ENCODE measurements around the gene MAP2K3. TPM values are rescaled to one million over a fixed set of nuclear protein-coding genes. Genes with fewer than 3 reads are reported as not detected.
A peak's percentile ranks its signal among the peaks of the same experiment; 100 is the strongest.

The MAP2K3 gene
- total and polyA plus RNA-seq, 2 experiments from 2014 or later = 42.6 to 119 TPM

DNA sequence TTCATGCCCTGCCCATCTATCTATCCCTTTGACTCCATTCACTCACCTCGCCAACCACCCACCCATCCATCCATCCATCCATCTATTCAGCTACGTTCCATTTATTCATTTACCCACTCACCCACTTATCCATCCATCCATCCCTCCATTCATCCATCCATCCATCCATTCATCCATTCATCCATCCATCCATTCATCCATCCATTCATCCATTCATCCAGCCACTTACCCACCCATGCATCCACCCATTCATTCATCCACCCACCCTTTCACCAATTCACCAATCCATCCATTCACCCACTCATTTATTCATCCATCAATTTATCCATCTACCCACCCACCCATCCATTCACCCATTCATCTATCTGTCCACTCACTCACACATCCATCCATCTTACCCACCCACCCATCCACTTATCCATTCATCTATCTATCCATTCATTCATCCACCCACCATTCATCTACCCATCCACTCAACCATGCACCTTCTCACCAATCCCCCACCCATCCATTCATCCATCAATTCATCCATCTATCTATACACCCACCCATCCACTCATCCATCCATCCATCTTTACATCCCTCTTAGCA is 72.1 kb downstream of the MAP2K3 start:
- Histone ChIP-seq H4K20me1 (ENCODE audit: insufficient read depth) (no peaks in the 10 kb centered on the region), H3K4me1 (ENCODE audit: insufficient read depth) (peaks cover 10% of the 10 kb centered on the region), H3K79me2 (ENCODE audit: insufficient read depth) (no peaks in the 10 kb centered on the region), H3K36me3 (ENCODE audit: low read depth) (no peaks in the 10 kb centered on the region), H3K9ac (no peak overlapping the region), H3K9me3 (ENCODE audit: low read depth) (no peaks in the 10 kb centered on the region), H3K27ac (no peak overlapping the region), H3F3A (ENCODE audit: insufficient read depth) (no peaks in the 10 kb centered on the region), H3K4me3 (no peak overlapping the region), H3K9me2 (ENCODE audit: insufficient read depth) (no peaks in the 10 kb centered on the region), H3K4me2 (ENCODE audit: unreplicated experiment) (no peak overlapping the region), H3K27me3 (replicated peaks; ENCODE audit: insufficient read depth) (0 out of 2 replicates have a peak, but pooled peaks cover 4% of the 10 kb centered on the region), H2AFZ (no peak overlapping the region)
- 86 to 94% methylated on average over 2 of the region's 2 CpGs for WGBS, 2 experiments (ENCODE audit: low coverage in 1 of 2, low lambda C conversion rate in 2 of 2, missing lambda C conversion rate in 2 of 2)
- no peak for DNase-seq
- no peak for TF ChIP-seq EZH2 (IDR thresholded peaks at IDR 0.05; ENCODE audit: insufficient read depth, poor library complexity, severe bottlenecking)
- no peak for TF ChIP-seq EZH2phosphoT487 (IDR thresholded peaks at IDR 0.05; ENCODE audit: insufficient read depth, low read depth)
- in situ Hi-C loops (cut with MboI) = no loop called here

DNA sequence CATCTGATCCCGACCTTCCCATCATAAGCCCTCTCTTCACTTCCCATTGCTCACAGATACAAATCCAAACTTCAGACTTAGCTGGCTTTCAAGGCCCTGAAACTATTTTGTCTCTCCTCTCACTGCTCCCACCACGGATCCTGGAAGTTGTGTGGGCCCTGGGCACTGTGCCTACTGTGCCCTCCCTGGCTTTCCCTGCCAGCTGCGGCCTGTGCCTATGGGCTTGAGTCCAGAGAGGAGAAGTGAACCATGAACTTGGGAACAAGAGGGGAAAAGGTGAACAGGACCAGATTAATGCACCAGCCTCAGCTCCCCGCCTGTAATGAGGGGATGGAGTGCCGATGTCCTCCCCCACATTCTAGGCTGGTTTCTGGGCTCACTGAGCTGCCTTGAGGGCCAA is 72.8 kb downstream of the MAP2K3 start:
- in situ Hi-C loops (cut with MboI) = no loop called here
- Histone ChIP-seq H3K79me2 (ENCODE audit: insufficient read depth) (no peaks in the 10 kb centered on the region), H2AFZ (no peak overlapping the region), H3K9me2 (ENCODE audit: insufficient read depth) (no peaks in the 10 kb centered on the region), H3K4me3 (no peak overlapping the region), H3K9me3 (ENCODE audit: low read depth) (no peaks in the 10 kb centered on the region), H3K27ac (no peak overlapping the region), H3F3A (ENCODE audit: insufficient read depth) (no peaks in the 10 kb centered on the region), H3K4me2 (ENCODE audit: unreplicated experiment) (no peak overlapping the region), H3K27me3 (replicated peaks; ENCODE audit: insufficient read depth) (peaks cover 9% of the 10 kb centered on the region; the same call in 1 of the 2 replicates), H3K9ac (no peak overlapping the region), H3K4me1 (ENCODE audit: insufficient read depth) (peaks cover 10% of the 10 kb centered on the region), H4K20me1 (ENCODE audit: insufficient read depth) (no peaks in the 10 kb centered on the region), H3K36me3 (ENCODE audit: low read depth) (no peaks in the 10 kb centered on the region)
- TF ChIP-seq EZH2phosphoT487 (IDR thresholded peaks at IDR 0.05; ENCODE audit: insufficient read depth, low read depth) (no peak), EZH2 (IDR thresholded peaks at IDR 0.05; ENCODE audit: insufficient read depth, poor library complexity, severe bottlenecking) (no peak)
- 72 to 74% methylated on average over 5 of the region's 5 CpGs for WGBS, 2 experiments (ENCODE audit: low coverage in 1 of 2, low lambda C conversion rate in 2 of 2, missing lambda C conversion rate in 2 of 2)
- no peak for DNase-seq

DNA sequence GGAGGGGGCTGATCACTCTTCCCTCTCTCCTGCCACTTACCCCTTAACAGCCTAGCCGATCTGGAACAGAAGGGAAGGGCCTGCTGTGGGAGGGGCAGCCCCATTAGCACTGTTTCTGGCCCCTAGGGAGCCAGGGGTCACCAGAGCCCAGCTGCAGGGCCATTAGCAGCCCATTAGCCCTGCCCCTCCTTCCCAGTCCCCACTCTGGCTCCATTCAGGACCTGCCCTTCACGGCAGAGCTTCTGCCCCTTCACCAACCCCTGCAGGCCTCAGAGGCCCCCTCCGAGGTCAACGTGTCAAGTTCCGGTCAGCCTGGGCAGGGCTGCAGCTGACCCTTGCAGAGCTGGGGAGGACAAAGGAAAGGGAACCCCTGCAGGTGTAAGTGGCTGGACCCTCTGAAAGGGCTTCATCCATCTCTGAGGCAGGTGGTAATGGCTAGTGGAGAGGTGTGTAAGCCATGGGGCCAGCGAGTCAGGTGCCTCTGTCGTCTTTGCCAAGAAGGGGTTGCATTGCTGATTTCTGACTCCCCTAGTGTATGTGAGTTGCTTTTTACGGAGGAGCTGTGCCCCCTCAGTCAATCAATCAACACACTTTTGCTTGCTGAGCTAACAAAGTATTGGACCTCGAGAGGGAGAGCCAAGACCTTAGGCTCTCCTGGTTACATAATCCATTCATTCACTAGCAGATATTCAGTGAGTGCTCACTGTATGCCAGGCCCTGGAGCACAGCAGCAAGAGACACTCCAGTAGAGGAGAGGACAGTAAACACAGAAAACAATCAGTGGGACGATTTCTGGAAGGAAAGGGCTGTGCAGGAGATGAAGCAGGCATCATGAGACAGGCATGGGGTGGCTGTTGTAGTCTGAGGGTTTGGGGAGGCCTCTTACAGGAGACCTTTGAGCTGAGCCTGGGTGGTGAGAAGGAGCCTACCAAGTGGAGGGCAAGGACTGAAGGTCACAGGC is 73.5 kb downstream of the MAP2K3 start:
- H3K4me2 ChIP-seq (ENCODE audit: unreplicated experiment) = no peak overlapping the region
- no peak for DNase-seq
- in situ Hi-C loops (cut with MboI) = no loop called here
- H2AFZ ChIP-seq = no peak overlapping the region
- no peaks in the 10 kb centered on the region for H3K9me2 ChIP-seq (ENCODE audit: insufficient read depth)
- no peaks in the 10 kb centered on the region for H3K9me3 ChIP-seq (ENCODE audit: low read depth)
- no peak overlapping the region for H3K27ac ChIP-seq
- peaks cover 10% of the 10 kb centered on the region; the same call in 1 of the 2 replicates for H3K27me3 ChIP-seq (replicated peaks; ENCODE audit: insufficient read depth)
- no peak overlapping the region for H3K4me3 ChIP-seq
- H3F3A ChIP-seq (ENCODE audit: insufficient read depth) = no peaks in the 10 kb centered on the region
- WGBS, 2 experiments (ENCODE audit: low coverage in 1 of 2, low lambda C conversion rate in 2 of 2, missing lambda C conversion rate in 2 of 2) = 54 to 56% methylated on average over 10 of the region's 10 CpGs
- H3K4me1 ChIP-seq (ENCODE audit: insufficient read depth) = peaks cover 10% of the 10 kb centered on the region
- no peak for TF ChIP-seq EZH2phosphoT487 (IDR thresholded peaks at IDR 0.05; ENCODE audit: insufficient read depth, low read depth)
- no peak for TF ChIP-seq EZH2 (IDR thresholded peaks at IDR 0.05; ENCODE audit: insufficient read depth, poor library complexity, severe bottlenecking)
- no peaks in the 10 kb centered on the region for H4K20me1 ChIP-seq (ENCODE audit: insufficient read depth)
- no peak overlapping the region for H3K9ac ChIP-seq
- no peaks in the 10 kb centered on the region for H3K36me3 ChIP-seq (ENCODE audit: low read depth)
- H3K79me2 ChIP-seq (ENCODE audit: insufficient read depth) = no peaks in the 10 kb centered on the region

DNA sequence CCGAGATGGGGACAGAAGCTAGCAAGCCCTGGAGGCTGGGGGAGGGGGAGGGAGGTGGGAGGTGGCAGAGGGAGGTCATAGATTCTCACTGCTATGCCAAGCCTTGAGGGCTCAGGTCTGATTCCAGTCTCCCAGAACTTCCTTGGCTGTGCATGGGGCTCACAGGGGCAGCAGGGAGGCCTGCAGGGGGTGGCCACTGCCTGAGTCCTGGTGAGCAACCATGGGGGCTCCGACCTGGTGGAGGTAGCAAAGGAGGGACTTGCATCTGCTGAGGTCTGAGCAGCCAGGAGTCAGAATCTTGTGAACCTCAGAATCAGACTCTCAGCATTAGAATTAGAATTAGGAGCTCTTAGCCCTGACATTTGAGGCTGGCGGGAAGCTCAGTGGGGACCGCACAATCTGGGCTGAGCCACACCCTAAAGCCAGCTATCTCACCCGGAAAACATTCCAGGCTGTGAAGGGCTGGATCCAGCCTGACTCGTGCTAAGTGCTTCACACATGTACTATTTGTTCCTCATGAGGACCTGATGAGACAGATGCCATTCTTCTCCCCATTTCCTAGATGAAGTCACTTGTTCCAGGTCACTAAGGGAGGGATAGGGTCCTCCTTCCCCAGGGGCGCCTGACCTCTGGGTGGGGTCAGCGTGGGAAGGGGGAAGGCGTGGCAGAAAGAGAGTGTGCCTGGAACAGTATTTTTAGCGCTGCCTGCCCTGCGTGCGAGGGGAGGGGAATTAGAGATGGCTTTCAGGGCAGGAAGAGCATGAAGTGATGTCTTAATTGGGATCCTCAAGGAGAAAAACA is 74.4 kb downstream of the MAP2K3 start:
- Histone ChIP-seq H3K27ac (no peak overlapping the region), H2AFZ (no peak overlapping the region), H4K20me1 (ENCODE audit: insufficient read depth) (no peaks in the 10 kb centered on the region), H3K4me1 (ENCODE audit: insufficient read depth) (peaks cover 7% of the 10 kb centered on the region), H3K4me3 (no peak overlapping the region), H3K9me3 (ENCODE audit: low read depth) (no peaks in the 10 kb centered on the region), H3K9me2 (ENCODE audit: insufficient read depth) (no peaks in the 10 kb centered on the region), H3K36me3 (ENCODE audit: low read depth) (no peaks in the 10 kb centered on the region), H3K79me2 (ENCODE audit: insufficient read depth) (no peaks in the 10 kb centered on the region), H3K9ac (no peak overlapping the region), H3K4me2 (ENCODE audit: unreplicated experiment) (no peak overlapping the region), H3K27me3 (replicated peaks; ENCODE audit: insufficient read depth) (peaks cover 10% of the 10 kb centered on the region; the same call in 1 of the 2 replicates), H3F3A (ENCODE audit: insufficient read depth) (no peaks in the 10 kb centered on the region)
- 8 to 12% methylated on average over 12 of the region's 12 CpGs for WGBS, 2 experiments (ENCODE audit: low coverage in 1 of 2, low lambda C conversion rate in 2 of 2, missing lambda C conversion rate in 2 of 2)
- in situ Hi-C loops (cut with MboI) = no loop called here
- TF ChIP-seq EZH2 (IDR thresholded peaks at IDR 0.05; ENCODE audit: insufficient read depth, poor library complexity, severe bottlenecking) (no peak), EZH2phosphoT487 (IDR thresholded peaks at IDR 0.05; ENCODE audit: insufficient read depth, low read depth) (no peak)
- peak; percentile 75 for DNase-seq

All from GM23248 (cell line).